ENCODE data around the gene ZNF438. TPM values are rescaled to one million over a fixed set of nuclear protein-coding genes. Genes with fewer than 3 reads are reported as not detected.

Gene ZNF438
- total RNA-seq = 10 to 100 TPM; 10.6 to 14.5 TPM

GRCh38 chr10:31031558-31032257, at the start of gene ZNF438:
Gene ZNF438 (minus strand): TSS chr10:31031865. CDS start chr10:30877034, 154,831 bp downstream.
- no peaks in the 10 kb centered on the region for H3K9me3 ChIP-seq
- TF ChIP-seq CTCF (IDR thresholded peaks at IDR 0.05) = peak; percentile 44
- H3K4me1 ChIP-seq (ENCODE audit: control insufficient read depth in 1 of 2, low read depth in 2 of 2) = peaks cover 30 to 59% of the 10 kb centered on the region in 2 donors
- DNase-seq (ENCODE audit: low spot score) (peak; percentile 75), ATAC-seq (ENCODE audit: insufficient number of reproducible peaks, low FRiP score, low read depth) (peak; percentile 73)
- no peaks in the 10 kb centered on the region for H3K27me3 ChIP-seq (replicated peaks; ENCODE audit: insufficient read depth)
- peak within 1 kb of the TSS; percentile 99 for H3K27ac ChIP-seq
- no peaks in the 10 kb centered on the region for H3K36me3 ChIP-seq
- peak within 1 kb of the TSS; percentile 79 for H3K4me3 ChIP-seq

GRCh38 chr10:31076610-31076988, 44.9 kb upstream of the ZNF438 start:
- no peak overlapping the region for H3K4me3 ChIP-seq
- DNase-seq (ENCODE audit: low spot score) (no peak), ATAC-seq (ENCODE audit: insufficient number of reproducible peaks, low FRiP score, low read depth) (no peak)
- no peak for TF ChIP-seq CTCF (IDR thresholded peaks at IDR 0.05)
- H3K27me3 ChIP-seq (replicated peaks; ENCODE audit: insufficient read depth) = no peaks in the 10 kb centered on the region
- no peaks in the 10 kb centered on the region for H3K9me3 ChIP-seq
- H3K27ac ChIP-seq = no peak overlapping the region
- no peaks in the 10 kb centered on the region for H3K36me3 ChIP-seq
- H3K4me1 ChIP-seq (ENCODE audit: control insufficient read depth in 1 of 2, low read depth in 2 of 2) = peaks cover 24 to 52% of the 10 kb centered on the region in 2 donors

GRCh38 chr10:31075881-31076609, 44.4 kb upstream of the ZNF438 start:
- Histone ChIP-seq H3K4me1 (ENCODE audit: control insufficient read depth in 1 of 2, low read depth in 2 of 2) (peaks cover 27 to 58% of the 10 kb centered on the region in 2 donors), H3K9me3 (no peaks in the 10 kb centered on the region), H3K4me3 (no peak overlapping the region), H3K36me3 (no peaks in the 10 kb centered on the region), H3K27me3 (replicated peaks; ENCODE audit: insufficient read depth) (no peaks in the 10 kb centered on the region), H3K27ac (peak overlapping the region; percentile 84 to 85)
- no peak for TF ChIP-seq CTCF (IDR thresholded peaks at IDR 0.05)
- ATAC-seq (ENCODE audit: insufficient number of reproducible peaks, low FRiP score, low read depth) = no peak
- DNase-seq (ENCODE audit: low spot score) = no peak

GRCh38 chr10:31075434-31075833, 43.8 kb upstream of the ZNF438 start:
- no peaks in the 10 kb centered on the region for H3K36me3 ChIP-seq
- peaks cover 33 to 64% of the 10 kb centered on the region in 2 donors for H3K4me1 ChIP-seq (ENCODE audit: control insufficient read depth in 1 of 2, low read depth in 2 of 2)
- no peaks in the 10 kb centered on the region for H3K27me3 ChIP-seq (replicated peaks; ENCODE audit: insufficient read depth)
- TF ChIP-seq CTCF (IDR thresholded peaks at IDR 0.05) = no peak
- DNase-seq (ENCODE audit: low spot score) (no peak), ATAC-seq (ENCODE audit: insufficient number of reproducible peaks, low FRiP score, low read depth) (no peak)
- peak overlapping the region; percentile 84 to 85 for H3K27ac ChIP-seq
- no peak overlapping the region for H3K4me3 ChIP-seq
- no peaks in the 10 kb centered on the region for H3K9me3 ChIP-seq

- no peak for DNase-seq (ENCODE audit: low spot score)
- Histone ChIP-seq H3K27ac (peak overlapping the region; percentile 84 to 85), H3K4me1 (ENCODE audit: control insufficient read depth in 1 of 2, low read depth in 2 of 2) (peaks cover 33 to 71% of the 10 kb centered on the region in 2 donors), H3K27me3 (replicated peaks; ENCODE audit: insufficient read depth) (no peaks in the 10 kb centered on the region), H3K36me3 (no peaks in the 10 kb centered on the region), H3K4me3 (no peak overlapping the region), H3K9me3 (no peaks in the 10 kb centered on the region)
- ATAC-seq (ENCODE audit: insufficient number of reproducible peaks, low FRiP score, low read depth) = no peak
- TF ChIP-seq CTCF (IDR thresholded peaks at IDR 0.05) = no peak
Measured at GRCh38 chr10:31074722-31075086, 43.0 kb upstream of the ZNF438 start.
